Tibial nerve (tissue), 4 donors: Measurements from ENCODE around the gene VAMP8. TPM values are rescaled to one million over a fixed set of nuclear protein-coding genes. Genes with fewer than 3 reads are reported as not detected.

Experiments
- DNase-seq, 2 donors: peaks; one replicate each; pipeline ENCODE4 v3.0.0-alpha.2; 2019; ENCODE audit warnings: low spot score in 2 of 2
- H3K27ac ChIP-seq, 4 donors: fragments of 200-600 bp; sonication (generic) in 3 of 4; one replicate each; pipeline ENCODE4 v1.5.1; 2017 to 2019; ENCODE audit warnings: mild to moderate bottlenecking in 1 of 4
- H3K27me3 ChIP-seq, 2 donors: fragments of 200-600 bp; sonication (generic) in 1 of 2; one replicate each; pipeline versions ENCODE4 v1.5.1 to v1.6.0; 2017 to 2019
- H3K36me3 ChIP-seq, 3 donors: fragments of 200-600 bp; sonication (generic); one replicate each; pipeline ENCODE4 v1.5.1; 2018 to 2019
- H3K4me1 ChIP-seq, 4 donors: fragments of 200-600 bp; sonication (generic) in 3 of 4; one replicate each; pipeline ENCODE4 v1.5.1; 2017 to 2019
- H3K4me3 ChIP-seq, 4 donors: fragments of 200-600 bp; sonication (generic) in 3 of 4; one replicate each; pipeline ENCODE4 v1.5.1; 2017 to 2019; ENCODE audit warnings: mild to moderate bottlenecking in 1 of 4, moderate library complexity in 1 of 4
- H3K9me3 ChIP-seq, 4 donors: fragments of 200-600 bp; sonication (generic) in 3 of 4; one replicate each; pipeline ENCODE4 v1.5.1; 2017 to 2019
- EP300 ChIP-seq, 2 donors: sonication (generic); formaldehyde crosslinking; IDR thresholded peaks; one replicate each; pipeline ENCODE4 v1.6.1; 2017; ENCODE audit warnings: antibody characterized with exemption in 2 of 2, mild to moderate bottlenecking in 1 of 2
- POLR2A ChIP-seq, 2 donors: fragments of 450-650 bp; IDR thresholded peaks; one replicate each; pipeline ENCODE4 v1.6.1; 2017; ENCODE audit warnings: antibody characterized with exemption in 2 of 2, mild to moderate bottlenecking in 2 of 2, moderate library complexity in 2 of 2
- WGBS, 2 donors: methylation state at CpG; one replicate each; pipeline ENCODE4 v1.1.5; 2018; 5-methylcytosine and 5-hydroxymethylcytosine counted together
- total RNA-seq, 4 donors: library from RNA; depleted of rRNA; stranded (reverse); fragments of >200 nt; gene quantifications; one replicate each; pipeline ENCODE4 v1.1.0, GENCODE V29; 2016
- TF ChIP-seq, protein P1 (sequence below), 5 experiments: fragments of 200-600 bp in 3 of 5; fragments of 450-650 bp in 2 of 5; sonication (generic) in 3 of 5; IDR thresholded peaks; one replicate each; pipeline ENCODE4 v1.5.1; 2016 to 2019; ENCODE audit warnings: antibody characterized with exemption in 5 of 5, mild to moderate bottlenecking in 3 of 5, moderate library complexity in 2 of 5

VAMP8 gene
- total RNA-seq, 4 donors from 2014 or later, result 4.3 to 24.0 (median 11.8) TPM

DNA sequence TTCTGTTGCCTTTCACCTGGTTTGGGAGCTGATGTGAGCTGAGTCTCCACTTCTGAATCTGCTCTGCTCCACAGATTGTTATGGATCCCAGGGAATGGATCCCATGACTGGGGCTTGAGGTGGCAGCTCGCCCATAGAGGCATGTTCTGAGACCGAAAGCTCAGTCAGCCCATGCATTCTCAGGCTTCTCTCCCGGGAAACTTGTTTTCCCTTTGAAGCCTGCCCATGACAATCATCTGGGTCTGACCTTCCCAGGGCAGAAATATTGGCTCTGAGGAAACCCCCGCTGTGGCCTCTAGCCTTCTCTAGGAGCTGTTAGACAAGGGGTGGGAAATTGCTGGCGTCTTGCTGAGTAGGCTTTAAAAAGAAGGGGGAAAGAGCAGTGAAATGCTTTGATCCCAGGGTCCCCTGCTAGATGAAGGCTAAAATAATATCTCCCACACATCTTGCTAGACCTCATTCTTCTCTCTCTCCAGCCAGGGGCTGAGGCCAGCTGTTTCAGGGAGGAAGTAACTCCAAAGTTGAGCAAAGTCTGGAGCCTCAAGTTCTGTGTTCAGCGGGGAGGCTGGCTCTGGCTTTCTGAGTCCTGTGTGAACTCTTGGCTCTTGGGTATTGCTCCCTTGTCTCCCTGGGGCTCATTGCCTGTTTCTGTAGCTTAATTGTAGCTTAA is 2.0 kb downstream of the VAMP8 start:
- H3K27ac ChIP-seq, result peak overlapping the region in 3 of 4 donors; percentile 69 to 78 (median 76)
- no peaks in the 10 kb centered on the region for H3K27me3 ChIP-seq
- no peaks in the 10 kb centered on the region for H3K9me3 ChIP-seq
- H3K36me3 ChIP-seq, result no peaks in the 10 kb centered on the region
- H3K4me3 ChIP-seq, result peak overlapping the region in 1 of 4 donors; percentile 38
- WGBS, 2 donors, result 26 to 29% methylated on average over 6 of the region's 6 CpGs
- DNase-seq, result no peak
- TF ChIP-seq, protein P1, sequence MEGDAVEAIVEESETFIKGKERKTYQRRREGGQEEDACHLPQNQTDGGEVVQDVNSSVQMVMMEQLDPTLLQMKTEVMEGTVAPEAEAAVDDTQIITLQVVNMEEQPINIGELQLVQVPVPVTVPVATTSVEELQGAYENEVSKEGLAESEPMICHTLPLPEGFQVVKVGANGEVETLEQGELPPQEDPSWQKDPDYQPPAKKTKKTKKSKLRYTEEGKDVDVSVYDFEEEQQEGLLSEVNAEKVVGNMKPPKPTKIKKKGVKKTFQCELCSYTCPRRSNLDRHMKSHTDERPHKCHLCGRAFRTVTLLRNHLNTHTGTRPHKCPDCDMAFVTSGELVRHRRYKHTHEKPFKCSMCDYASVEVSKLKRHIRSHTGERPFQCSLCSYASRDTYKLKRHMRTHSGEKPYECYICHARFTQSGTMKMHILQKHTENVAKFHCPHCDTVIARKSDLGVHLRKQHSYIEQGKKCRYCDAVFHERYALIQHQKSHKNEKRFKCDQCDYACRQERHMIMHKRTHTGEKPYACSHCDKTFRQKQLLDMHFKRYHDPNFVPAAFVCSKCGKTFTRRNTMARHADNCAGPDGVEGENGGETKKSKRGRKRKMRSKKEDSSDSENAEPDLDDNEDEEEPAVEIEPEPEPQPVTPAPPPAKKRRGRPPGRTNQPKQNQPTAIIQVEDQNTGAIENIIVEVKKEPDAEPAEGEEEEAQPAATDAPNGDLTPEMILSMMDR (IDR thresholded peaks at IDR 0.05), result no peak
- TF ChIP-seq POLR2A (IDR thresholded peaks at IDR 0.05) (no peak), EP300 (IDR thresholded peaks at IDR 0.05) (no peak)
- peaks cover 0 to 50% (median 24%) of the 10 kb centered on the region in 4 donors for H3K4me1 ChIP-seq

DNA sequence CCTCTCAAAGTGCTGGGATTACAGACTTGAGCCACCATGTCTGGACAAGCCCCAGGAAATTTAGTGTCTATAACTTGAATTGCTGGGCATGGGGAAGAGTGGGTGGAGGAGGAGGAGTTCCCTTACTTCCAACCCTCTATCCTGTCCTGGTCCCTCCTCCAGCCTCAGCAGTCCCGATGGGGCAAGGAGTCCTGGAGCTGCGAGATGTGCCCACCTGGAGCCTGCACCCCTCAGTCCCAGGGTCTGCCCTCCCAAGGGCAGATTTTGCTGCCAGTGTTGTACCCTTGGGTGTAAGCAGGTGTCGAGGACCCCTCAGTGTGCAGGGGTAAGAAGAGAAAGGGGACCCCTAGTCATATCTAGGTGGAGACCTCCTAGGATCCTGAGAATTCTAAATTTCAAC is 2.8 kb downstream of the VAMP8 start:
- WGBS, 2 donors, result 66 to 77% methylated on average over 3 of the region's 3 CpGs
- H3K27ac ChIP-seq, result peak overlapping the region in 2 of 4 donors; percentile 69 to 78

DNA sequence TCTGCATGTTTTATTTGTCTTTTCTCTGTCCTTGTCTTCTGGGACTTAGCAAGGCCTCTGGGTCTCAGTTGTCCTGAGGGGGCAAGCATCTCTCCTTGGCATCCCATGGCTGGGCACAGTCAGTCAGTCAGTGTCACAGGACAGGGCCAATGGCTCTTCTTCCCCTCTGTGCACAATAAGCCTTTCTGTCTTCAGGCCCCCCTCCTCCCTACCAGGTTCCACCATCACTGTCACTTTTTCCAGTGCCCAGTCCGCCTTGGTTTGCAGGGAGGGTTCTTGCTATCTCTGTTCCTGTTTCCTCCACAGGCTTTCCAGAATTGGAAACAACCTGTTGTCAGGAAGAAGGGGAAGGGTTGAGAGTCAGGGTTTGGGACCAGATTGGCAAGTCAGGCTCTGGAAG is 5.1 kb downstream of the VAMP8 start:
- H3K27me3 ChIP-seq, result no peaks in the 10 kb centered on the region
- H3K4me3 ChIP-seq, result no peak overlapping the region
- H3K27ac ChIP-seq, result peak overlapping the region in 1 of 4 donors; percentile 93
- DNase-seq, result no peak
- no peak for TF ChIP-seq EP300 (IDR thresholded peaks at IDR 0.05)
- TF ChIP-seq POLR2A (IDR thresholded peaks at IDR 0.05), result no peak
- TF ChIP-seq, protein P1 (IDR thresholded peaks at IDR 0.05), result no peak
- no peaks in the 10 kb centered on the region for H3K9me3 ChIP-seq
- H3K36me3 ChIP-seq, result no peaks in the 10 kb centered on the region
- WGBS, 2 donors, result 63 to 64% methylated on average over 1 of the region's 1 CpG
- peaks cover 0 to 72% (median 46%) of the 10 kb centered on the region in 4 donors for H3K4me1 ChIP-seq

More for the DNA sequence above, 2.8 kb downstream of the VAMP8 start:
- TF ChIP-seq POLR2A (IDR thresholded peaks at IDR 0.05) (no peak), EP300 (IDR thresholded peaks at IDR 0.05) (no peak)
- TF ChIP-seq, protein P1 (IDR thresholded peaks at IDR 0.05), result no peak
- H3K4me1 ChIP-seq, result peaks cover 0 to 58% (median 30%) of the 10 kb centered on the region in 4 donors
- no peak overlapping the region for H3K4me3 ChIP-seq
- DNase-seq, result no peak
- H3K27me3 ChIP-seq, result no peaks in the 10 kb centered on the region
- no peaks in the 10 kb centered on the region for H3K9me3 ChIP-seq
- H3K36me3 ChIP-seq, result no peaks in the 10 kb centered on the region

DNA sequence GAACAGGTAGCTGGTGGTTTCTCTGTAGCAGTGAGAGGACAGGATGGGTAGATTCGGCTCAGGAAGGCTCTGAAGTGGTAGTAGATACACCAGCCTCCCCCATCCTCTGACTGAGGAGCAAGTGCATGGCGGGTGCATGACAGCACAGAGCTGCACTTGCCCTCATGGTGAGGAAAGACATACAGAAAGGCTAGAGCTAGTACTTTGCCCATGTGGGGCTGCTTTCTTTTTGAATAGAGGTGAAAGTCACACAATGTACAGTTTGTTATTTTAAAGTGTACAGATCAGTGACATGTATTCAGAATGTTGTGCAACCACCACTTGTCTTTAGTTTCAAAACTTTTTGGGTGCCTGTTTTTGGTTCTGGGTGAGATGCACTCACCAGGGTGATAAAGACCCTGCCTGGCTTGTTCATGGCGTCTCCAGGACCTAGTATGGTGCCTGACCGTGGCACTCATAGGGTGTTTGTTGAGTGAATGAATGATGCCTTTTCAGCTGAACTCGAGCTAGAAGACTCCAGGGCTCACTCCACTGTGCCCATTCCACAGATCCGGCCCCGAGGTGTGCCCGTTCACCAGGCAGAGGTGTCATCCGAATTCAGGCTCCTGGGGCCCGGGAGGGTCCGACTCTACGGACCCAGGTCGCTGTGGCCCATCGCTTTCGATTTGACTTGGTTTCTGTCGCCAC is 6.4 kb downstream of the VAMP8 start:
- H3K4me3 ChIP-seq, result peak overlapping the region; percentile 49 to 87 (median 57)
- 25 to 28% methylated on average over 15 to 16 of the region's 16 CpGs for WGBS, 2 donors
- peak overlapping the region; percentile 32 to 95 (median 92) for H3K27ac ChIP-seq
- no peaks in the 10 kb centered on the region for H3K9me3 ChIP-seq
- peaks cover 0 to 72% (median 48%) of the 10 kb centered on the region in 4 donors for H3K4me1 ChIP-seq
- H3K27me3 ChIP-seq, result no peaks in the 10 kb centered on the region
- TF ChIP-seq, protein P1 (IDR thresholded peaks at IDR 0.05), result no peak
- TF ChIP-seq EP300 (IDR thresholded peaks at IDR 0.05), result no peak
- no peak for TF ChIP-seq POLR2A (IDR thresholded peaks at IDR 0.05)
- DNase-seq, result no peak
- H3K36me3 ChIP-seq, result no peaks in the 10 kb centered on the region

DNA sequence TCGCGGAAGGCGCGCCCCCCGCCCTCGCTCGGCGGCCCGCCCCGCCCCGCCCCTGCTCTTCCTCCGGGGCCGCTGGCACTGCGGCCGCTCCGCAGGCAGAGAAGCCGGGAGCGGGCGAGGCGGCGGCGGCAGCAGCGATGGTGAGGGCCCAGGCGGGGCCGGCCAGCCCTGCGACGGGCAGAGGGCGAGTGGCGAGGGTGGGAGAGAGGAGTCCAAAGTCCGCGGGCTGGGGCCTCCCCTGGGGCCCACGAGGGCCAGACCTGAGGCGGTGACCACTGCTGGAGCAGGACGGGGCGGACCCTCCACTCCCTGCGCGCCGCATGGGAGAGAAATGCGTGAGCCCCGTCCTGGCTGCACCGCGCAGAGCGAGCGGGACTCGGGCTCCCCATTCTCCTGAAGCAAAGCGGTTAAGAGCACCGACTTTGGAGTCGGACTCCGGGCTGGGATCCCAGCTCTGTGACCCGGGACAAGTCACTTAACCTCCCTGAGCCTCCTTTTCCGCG is 7.0 kb downstream of the VAMP8 start, which contains the start of gene VAMP5:
Gene VAMP5, plus strand, starts transcription at position 78 of the 503 bp plus-strand sequence. Its CDS starts 60 bp downstream, at position 138.
- peak within 1 kb of the TSS; percentile 32 to 95 (median 92) for H3K27ac ChIP-seq
- DNase-seq, result no peak

More for the DNA sequence above, 7.0 kb downstream of the VAMP8 start, which contains the start of gene VAMP5:
- Histone ChIP-seq H3K27me3 (no peaks in the 10 kb centered on the region), H3K36me3 (no peaks in the 10 kb centered on the region), H3K4me3 (peak within 1 kb of the TSS; percentile 49 to 87 (median 57)), H3K9me3 (no peaks in the 10 kb centered on the region), H3K4me1 (peaks cover 0 to 72% (median 51%) of the 10 kb centered on the region in 4 donors)
- TF ChIP-seq EP300 (IDR thresholded peaks at IDR 0.05) (no peak), POLR2A (IDR thresholded peaks at IDR 0.05) (no peak)
- TF ChIP-seq, protein P1 (IDR thresholded peaks at IDR 0.05), result no peak
- 1 to 3% methylated on average over 28 to 32 of the region's 52 CpGs for WGBS, 2 donors
